Kidney (tissue), 14 donors: Measurements from ENCODE around the gene TLL1. TPM values are rescaled to one million over a fixed set of nuclear protein-coding genes. Genes with fewer than 3 reads are reported as not detected.

Source experiments
- DNase-seq, 5 donors: peaks; one replicate each; pipeline ENCODE4 v3.0.0-alpha.2; 2013 to 2020
- FAIRE-seq: peaks from 2 replicates; lab custom pipeline; 2012; peaks lifted over from hg19 to GRCh38; lab: Jason Lieb, UNC
- H3K27ac ChIP-seq, 2 donors: one replicate each; pipeline ENCODE4 v1.7.0; 2013; ENCODE audit warnings: low read depth in 2 of 2, low read length in 2 of 2, inconsistent platforms in 1 of 2
- H3K27me3 ChIP-seq: one replicate; pipeline ENCODE4 v1.7.1; 2013; ENCODE audit warnings: low read length, inconsistent platforms; ENCODE audit not compliant: control insufficient read depth, insufficient read depth
- H3K36me3 ChIP-seq, 3 donors: one replicate each; pipeline versions ENCODE4 v1.7.0 to v1.7.1; 2013; ENCODE audit warnings: low read length in 3 of 3, control low read depth in 1 of 3, inconsistent platforms in 1 of 3; ENCODE audit not compliant: insufficient read depth in 3 of 3, control insufficient read depth in 2 of 3
- H3K4me1 ChIP-seq, 3 donors: one replicate each; pipeline versions ENCODE4 v1.7.0 to v1.7.1; 2013; ENCODE audit warnings: low read length in 3 of 3, inconsistent platforms in 1 of 3, low read depth in 1 of 3; ENCODE audit not compliant: control insufficient read depth in 2 of 3, insufficient read depth in 2 of 3
- H3K4me3 ChIP-seq, 3 donors: one replicate each; pipeline versions ENCODE4 v1.7.0 to v1.8.1; 2013; ENCODE audit warnings: low read length in 3 of 3, control low read depth in 1 of 3, inconsistent platforms in 1 of 3
- H3K9ac ChIP-seq, 3 donors: one replicate each; pipeline versions ENCODE4 v1.7.0 to v1.7.1; 2013; ENCODE audit warnings: low read length in 3 of 3, control low read depth in 1 of 3, inconsistent platforms in 1 of 3
- H3K9me3 ChIP-seq, 3 donors: one replicate each; pipeline versions ENCODE4 v1.7.0 to v1.7.1; 2013; ENCODE audit warnings: low read length in 3 of 3, control low read depth in 1 of 3, inconsistent platforms in 1 of 3; ENCODE audit not compliant: control insufficient read depth in 2 of 3, insufficient read depth in 1 of 3
- CTCF ChIP-seq: IDR thresholded peaks from 3 replicates; pipeline ENCODE4 v1.5.1; 2012; ENCODE audit warnings: mild to moderate bottlenecking, moderate library complexity, borderline replicate concordance; ENCODE audit not compliant: insufficient read depth; ENCODE audit errors: extremely low read depth
- intact Hi-C: fragments of 100-400 bp; cut with DNase I; formaldehyde crosslinking; loops from one replicate; pipeline ENCODE4 v1.11.1; 2022
- polyA plus RNA-seq: library from polyadenylated mRNA; stranded (reverse); fragments of 350-450 nt; fragmentation: Illumina TruSeq; extraction: RNeasy Lipid Tissue Mini Kit (QIAGEN cat#74804); gene quantifications from one replicate; pipeline ENCODE4 v1.2.3, GENCODE V29; 2014; ENCODE audit warnings: low read depth, low replicate concordance; ENCODE audit not compliant: insufficient read depth
- total RNA-seq: library from RNA; stranded (reverse); fragmentation: NEBNext Ultra II Directional; extraction: Animal tissue kit (Norgen Biotek cat#: 25700); gene quantifications from one replicate; pipeline ENCODE4 v1.2.1, GENCODE V29; 2021
- donor health status: control.
- donor health status: control.
- donor health status: control.
- donor health status: control.
- donor health status: control.
- donor health status: DM: yes; HTN: yes; CAD: no.
- donor health status: Normal renal cell carcinoma (clear cell type).

TLL1 gene
- total and polyA plus RNA-seq, 2 donors from 2014 or later: 0.28 to 10.0 TPM

- FAIRE-seq (no peak), DNase-seq (no peak)
- no peak overlapping the region for H3K4me3 ChIP-seq
- H3K27me3 ChIP-seq: no peaks in the 10 kb centered on the region
- H3K36me3 ChIP-seq: no peaks in the 10 kb centered on the region
- H3K9me3 ChIP-seq: no peaks in the 10 kb centered on the region
- no peak overlapping the region for H3K27ac ChIP-seq
- TF ChIP-seq CTCF: no peak
- intact Hi-C loops: no loop called here
- no peak overlapping the region for H3K9ac ChIP-seq
- no peaks in the 10 kb centered on the region for H3K4me1 ChIP-seq
These were observed 166.8 kb downstream of the TLL1 start for GRCh38 chr4:166039822-166040221.

GRCh38 chr4:166042510-166043055 is 169.5 kb downstream of the TLL1 start:
- no peak for DNase-seq
- no peak for FAIRE-seq
- Histone ChIP-seq H3K36me3 (no peaks in the 10 kb centered on the region), H3K9me3 (no peaks in the 10 kb centered on the region), H3K27ac (no peak overlapping the region), H3K9ac (no peak overlapping the region), H3K4me3 (no peak overlapping the region), H3K27me3 (no peaks in the 10 kb centered on the region), H3K4me1 (no peaks in the 10 kb centered on the region)
- intact Hi-C loops: no loop called here
- no peak for TF ChIP-seq CTCF

- no peaks in the 10 kb centered on the region for H3K27me3 ChIP-seq
- intact Hi-C loops: no loop called here
- H3K27ac ChIP-seq: no peak overlapping the region
- no peak overlapping the region for H3K9ac ChIP-seq
- no peaks in the 10 kb centered on the region for H3K36me3 ChIP-seq
- TF ChIP-seq CTCF: no peak
- FAIRE-seq: no peak
- no peak for DNase-seq
- H3K9me3 ChIP-seq: no peaks in the 10 kb centered on the region
- H3K4me3 ChIP-seq: no peak overlapping the region
- no peaks in the 10 kb centered on the region for H3K4me1 ChIP-seq
These were observed 170.8 kb downstream of the TLL1 start for GRCh38 chr4:166043801-166044200.

- intact Hi-C loops: no loop called here
- Histone ChIP-seq H3K4me3 (no peak overlapping the region), H3K27me3 (no peaks in the 10 kb centered on the region), H3K9me3 (no peaks in the 10 kb centered on the region), H3K36me3 (no peaks in the 10 kb centered on the region), H3K9ac (no peak overlapping the region), H3K4me1 (no peaks in the 10 kb centered on the region), H3K27ac (no peak overlapping the region)
- FAIRE-seq (no peak), DNase-seq (no peak)
- no peak for TF ChIP-seq CTCF
These were observed 171.8 kb downstream of the TLL1 start for GRCh38 chr4:166044871-166045270.
